Measurements from ENCODE around the gene TROAP.

GRCh38 chr12:49342066-49342913 is 19.2 kb downstream of the TROAP start:
- TF ChIP-seq POLR2AphosphoS5 (IDR thresholded peaks at IDR 0.05; ENCODE audit: low read depth, low read length) (no peak), TAF1 (IDR thresholded peaks at IDR 0.05; ENCODE audit: borderline replicate concordance, insufficient read depth, low read length) (no peak)

Data from PFSK-1 (cell line).